Measurements from ENCODE around the gene ZNF777.
A peak's percentile ranks its signal among the peaks of the same experiment; 100 is the strongest.
"Not testable (repeated sequence)": the region's sequence is repeated elsewhere in the genome, so short reads cannot be mapped to it uniquely, and the experiment has no call there.

The ZNF777 gene

DNA sequence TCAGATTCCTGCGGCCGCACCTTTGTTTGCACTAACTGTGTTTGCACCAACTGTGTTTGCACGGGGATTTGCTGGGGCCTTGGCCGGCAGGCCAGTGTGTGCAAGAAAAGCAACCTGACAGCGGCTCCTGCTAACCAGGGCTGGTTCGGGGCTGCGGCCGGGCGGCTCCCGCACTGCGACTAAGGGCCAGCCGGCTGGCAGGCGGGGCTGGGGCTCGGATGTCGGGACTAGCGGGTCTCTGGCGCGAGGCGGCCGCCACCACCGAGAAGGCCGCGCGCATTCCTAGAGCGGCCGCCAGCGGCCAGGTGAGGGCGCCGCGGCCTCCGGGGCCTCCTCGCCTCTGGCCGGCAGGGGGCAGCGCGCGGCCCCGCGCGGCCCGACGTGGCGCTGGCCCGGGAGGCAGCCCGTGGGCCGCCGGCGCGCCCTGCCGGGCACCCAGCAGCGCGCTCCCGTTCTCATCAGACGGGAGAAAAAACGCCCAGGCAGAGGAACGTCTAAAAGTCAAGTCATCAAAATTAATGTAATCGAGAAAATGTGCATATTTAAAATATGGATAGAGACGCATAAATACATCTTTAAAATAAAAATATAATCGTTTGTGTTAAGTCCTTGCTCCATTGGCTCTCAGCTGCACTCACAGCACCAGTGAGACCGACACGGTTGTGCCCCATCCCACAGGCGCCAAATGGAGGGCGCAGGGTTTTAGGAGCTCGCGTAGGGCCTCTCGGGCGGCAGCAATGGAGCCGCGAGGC lies 38.5 kb downstream of the ZNF777 start:
- Histone ChIP-seq H3K27ac (peak overlapping the region in 1 of 11 experiments; percentile 54; a peak in 1 of 22 replicates), H3K4me1 (peaks cover 0 to 12% (median 7%) of the 10 kb centered on the region in 10 experiments; a peak in 14 of 20 replicates), H3K27me3 (peaks cover 22 to 43% (median 33%) of the 10 kb centered on the region in 11 experiments), H3K4me3 (peak overlapping the region; percentile 50 to 69 (median 56)), H3K9ac (peak overlapping the region; percentile 13 to 71 (median 64); a peak in 21 of 22 replicates), H3K4me2 (peak overlapping the region; percentile 76 to 91 (median 84)), H3K36me3 (peaks cover 0 to 7% (median under 1%) of the 10 kb centered on the region in 11 experiments; a peak in 6 of 22 replicates), H4K20me1 (peaks cover 0 to 22% (median 4%) of the 10 kb centered on the region in 11 experiments; a peak in 7 of 22 replicates), H3K9me3 (replicated peaks in 1 of 11) (no peaks in the 10 kb centered on the region)
- TF ChIP-seq Cebpa-rat (IDR thresholded peaks at IDR 0.05) = no peak

- H3K4me2 ChIP-seq = no peak overlapping the region
- H3K4me1 ChIP-seq = peaks cover 0 to 12% (median 7%) of the 10 kb centered on the region in 10 experiments; a peak in 14 of 20 replicates
- peaks cover 32 to 53% (median 42%) of the 10 kb centered on the region in 11 experiments for H3K27me3 ChIP-seq
- peaks cover 0 to 12% (median 0%) of the 10 kb centered on the region in 11 experiments; a peak in 3 of 22 replicates for H4K20me1 ChIP-seq
- H3K27ac ChIP-seq = no peak overlapping the region
- no peaks in the 10 kb centered on the region for H3K36me3 ChIP-seq
- H3K4me3 ChIP-seq = no peak overlapping the region
- no peak for TF ChIP-seq Cebpa-rat (IDR thresholded peaks at IDR 0.05)
- no peak overlapping the region for H3K9ac ChIP-seq
- H3K9me3 ChIP-seq (replicated peaks in 1 of 11) = peaks cover 4 to 9% (median 8%) of the 10 kb centered on the region in 11 experiments; a peak in 21 of 22 replicates
Measured at GRCh38 chr7:149420006-149420405, 40.9 kb downstream of the ZNF777 start.

DNA sequence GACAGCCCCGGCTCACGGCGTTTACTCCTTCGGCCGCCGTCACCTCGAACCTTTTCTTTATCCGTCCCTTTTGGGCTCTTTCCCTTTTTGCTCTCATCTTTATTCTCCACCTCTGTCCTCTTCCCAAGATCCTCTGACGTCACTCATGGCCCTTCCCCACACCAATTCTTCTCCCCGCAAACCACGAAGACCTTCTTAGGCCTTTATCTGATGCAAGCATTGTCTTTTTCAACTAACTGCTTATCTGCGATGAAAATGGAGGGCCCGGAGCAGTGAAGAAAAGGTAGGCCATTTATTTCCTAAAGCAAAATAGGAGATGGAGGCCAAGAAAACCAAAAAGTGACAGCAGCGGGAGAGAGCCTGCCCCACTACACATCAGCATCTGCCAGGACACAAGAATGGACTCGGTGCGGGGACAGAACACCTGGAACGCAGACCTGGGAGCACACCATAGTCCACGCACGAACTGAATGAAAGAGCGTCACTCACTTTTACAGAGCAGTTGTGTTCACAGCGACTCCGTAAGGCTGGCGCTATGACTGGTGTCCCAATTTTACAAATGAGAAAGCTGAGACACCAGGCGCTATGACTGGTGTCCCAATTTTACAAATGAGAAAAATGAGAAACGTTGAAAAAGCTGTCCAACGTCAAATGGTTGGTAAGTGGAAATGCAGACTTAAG lies 45.3 kb downstream of the ZNF777 start:
- H3K36me3 ChIP-seq = no peaks in the 10 kb centered on the region
- no peak overlapping the region for H3K9ac ChIP-seq
- H3K4me2 ChIP-seq = no peak overlapping the region
- no peaks in the 10 kb centered on the region for H3K4me1 ChIP-seq
- no peaks in the 10 kb centered on the region for H4K20me1 ChIP-seq
- peaks cover 24 to 27% (median 26%) of the 10 kb centered on the region in 11 experiments for H3K27me3 ChIP-seq
- H3K27ac ChIP-seq = no peak overlapping the region
- peaks cover 12 to 38% (median 25%) of the 10 kb centered on the region in 11 experiments for H3K9me3 ChIP-seq (replicated peaks in 1 of 11)
- no peak overlapping the region; a peak in 1 of 20 replicates for H3K4me3 ChIP-seq
- TF ChIP-seq Cebpa-rat (IDR thresholded peaks at IDR 0.05) = no peak

- H4K20me1 ChIP-seq = no peaks in the 10 kb centered on the region
- H3K27me3 ChIP-seq = peaks cover 24 to 27% (median 26%) of the 10 kb centered on the region in 11 experiments
- H3K36me3 ChIP-seq = no peaks in the 10 kb centered on the region
- H3K9ac ChIP-seq = no peak overlapping the region
- no peak overlapping the region; a peak in 1 of 20 replicates for H3K4me3 ChIP-seq
- no peak overlapping the region for H3K4me2 ChIP-seq
- no peaks in the 10 kb centered on the region for H3K4me1 ChIP-seq
- peaks cover 12 to 38% (median 25%) of the 10 kb centered on the region in 11 experiments for H3K9me3 ChIP-seq (replicated peaks in 1 of 11)
- no peak overlapping the region for H3K27ac ChIP-seq
- no peak for TF ChIP-seq Cebpa-rat (IDR thresholded peaks at IDR 0.05)
Measured at GRCh38 chr7:149414745-149415390, 46.0 kb downstream of the ZNF777 start.

DNA sequence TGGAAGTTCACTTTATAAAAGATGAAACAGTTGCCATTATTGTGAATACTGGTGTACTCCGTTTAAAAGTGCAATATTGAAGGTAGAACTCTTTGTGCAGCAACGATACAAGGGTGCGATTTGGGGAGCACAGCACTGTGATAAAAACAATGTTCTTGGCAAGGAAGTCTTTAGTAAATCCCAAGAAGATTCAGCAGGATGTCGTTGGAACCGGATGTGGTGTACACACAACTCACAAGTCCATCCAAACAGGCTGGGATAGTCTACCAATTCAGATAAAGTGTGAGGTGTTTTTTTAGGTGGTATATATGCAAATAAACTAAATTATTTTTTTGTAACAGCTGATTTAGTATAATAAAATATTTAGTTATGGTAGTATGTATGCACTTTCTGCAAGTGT lies 46.7 kb downstream of the ZNF777 start:
- H3K4me2 ChIP-seq = no peak overlapping the region
- H3K27me3 ChIP-seq = peaks cover 24 to 27% (median 26%) of the 10 kb centered on the region in 11 experiments
- H3K4me3 ChIP-seq = no peak overlapping the region
- no peak for TF ChIP-seq Cebpa-rat (IDR thresholded peaks at IDR 0.05)
- H3K36me3 ChIP-seq = no peaks in the 10 kb centered on the region
- H3K9me3 ChIP-seq (replicated peaks in 1 of 11) = peaks cover 12 to 38% (median 25%) of the 10 kb centered on the region in 11 experiments
- H3K4me1 ChIP-seq = no peaks in the 10 kb centered on the region
- H3K27ac ChIP-seq = no peak overlapping the region
- no peaks in the 10 kb centered on the region for H4K20me1 ChIP-seq
- H3K9ac ChIP-seq = no peak overlapping the region

- peaks cover 24 to 27% (median 26%) of the 10 kb centered on the region in 11 experiments for H3K27me3 ChIP-seq
- H3K27ac ChIP-seq, H3K9ac ChIP-seq, H3K4me1 ChIP-seq, H4K20me1 ChIP-seq, H3K4me2 ChIP-seq, H3K36me3 ChIP-seq, H3K4me3 ChIP-seq: not testable (repeated sequence)
- peaks cover 12 to 38% (median 25%) of the 10 kb centered on the region in 11 experiments for H3K9me3 ChIP-seq (replicated peaks in 1 of 11)
Measured at GRCh38 chr7:149413083-149413482, 47.8 kb downstream of the ZNF777 start.

GRCh38 chr7:149409895-149410294 lies 51.0 kb downstream of the ZNF777 start:
- H3K36me3 ChIP-seq = no peaks in the 10 kb centered on the region
- H3K27ac ChIP-seq = no peak overlapping the region
- TF ChIP-seq Cebpa-rat (IDR thresholded peaks at IDR 0.05) = no peak
- no peak overlapping the region for H3K9ac ChIP-seq
- peaks cover 14 to 15% (median 14%) of the 10 kb centered on the region in 11 experiments for H3K27me3 ChIP-seq
- H3K4me2 ChIP-seq = no peak overlapping the region
- H3K4me3 ChIP-seq = no peak overlapping the region
- H3K9me3 ChIP-seq (replicated peaks in 1 of 11) = peaks cover 5 to 29% (median 19%) of the 10 kb centered on the region in 11 experiments
- no peaks in the 10 kb centered on the region for H3K4me1 ChIP-seq
- H4K20me1 ChIP-seq = no peaks in the 10 kb centered on the region

DNA sequence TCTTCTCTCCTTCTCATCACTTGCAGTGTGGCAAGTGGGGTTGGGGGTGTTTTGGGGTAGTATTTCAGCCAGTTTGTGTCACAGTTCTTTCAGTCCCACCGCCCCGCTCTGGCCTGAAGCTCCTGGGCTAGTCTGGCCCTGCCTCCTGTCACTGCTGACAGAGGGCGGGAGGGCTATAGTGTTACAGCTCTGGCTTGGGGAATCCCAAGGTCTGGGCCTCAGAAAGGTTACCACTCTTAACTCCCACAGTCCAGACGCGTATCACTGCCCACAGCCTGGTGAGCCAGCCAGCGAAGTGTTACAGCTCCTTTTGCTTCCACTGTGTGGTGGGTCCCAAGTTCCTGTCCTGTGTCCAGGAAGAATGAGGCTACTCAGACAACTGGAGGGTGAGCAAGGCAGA lies 56.0 kb downstream of the ZNF777 start:
- H3K27ac ChIP-seq = no peak overlapping the region
- no peak overlapping the region for H3K9ac ChIP-seq
- H3K27me3 ChIP-seq = no peaks in the 10 kb centered on the region
- H3K9me3 ChIP-seq (replicated peaks in 1 of 11) = peaks cover 0 to 10% (median 5%) of the 10 kb centered on the region in 11 experiments; a peak in 5 of 22 replicates
- no peaks in the 10 kb centered on the region for H3K36me3 ChIP-seq
- no peak for TF ChIP-seq Cebpa-rat (IDR thresholded peaks at IDR 0.05)
- H3K4me3 ChIP-seq = no peak overlapping the region
- H4K20me1 ChIP-seq = no peaks in the 10 kb centered on the region
- H3K4me2 ChIP-seq = no peak overlapping the region
- no peaks in the 10 kb centered on the region for H3K4me1 ChIP-seq

GRCh38 chr7:149404396-149404795 lies 56.5 kb downstream of the ZNF777 start:
- no peaks in the 10 kb centered on the region for H3K36me3 ChIP-seq

More at GRCh38 chr7:149404396-149404795, 56.5 kb downstream of the ZNF777 start:
- Histone ChIP-seq H3K4me1 (no peaks in the 10 kb centered on the region), H3K9ac (no peak overlapping the region), H4K20me1 (no peaks in the 10 kb centered on the region), H3K4me3 (no peak overlapping the region), H3K4me2 (no peak overlapping the region), H3K27me3 (no peaks in the 10 kb centered on the region), H3K9me3 (replicated peaks in 1 of 11) (peaks cover 0 to 10% (median 5%) of the 10 kb centered on the region in 11 experiments; a peak in 5 of 22 replicates), H3K27ac (no peak overlapping the region)
- no peak for TF ChIP-seq Cebpa-rat (IDR thresholded peaks at IDR 0.05)

Measured in BLaER1 treated with 17β-estradiol and CSF1 and Interleukin-3, amounts not matched to agents 10 nM and 100 nM (cell line).